ENCODE measurements around the gene ANAPC13.

The ANAPC13 gene

DNA sequence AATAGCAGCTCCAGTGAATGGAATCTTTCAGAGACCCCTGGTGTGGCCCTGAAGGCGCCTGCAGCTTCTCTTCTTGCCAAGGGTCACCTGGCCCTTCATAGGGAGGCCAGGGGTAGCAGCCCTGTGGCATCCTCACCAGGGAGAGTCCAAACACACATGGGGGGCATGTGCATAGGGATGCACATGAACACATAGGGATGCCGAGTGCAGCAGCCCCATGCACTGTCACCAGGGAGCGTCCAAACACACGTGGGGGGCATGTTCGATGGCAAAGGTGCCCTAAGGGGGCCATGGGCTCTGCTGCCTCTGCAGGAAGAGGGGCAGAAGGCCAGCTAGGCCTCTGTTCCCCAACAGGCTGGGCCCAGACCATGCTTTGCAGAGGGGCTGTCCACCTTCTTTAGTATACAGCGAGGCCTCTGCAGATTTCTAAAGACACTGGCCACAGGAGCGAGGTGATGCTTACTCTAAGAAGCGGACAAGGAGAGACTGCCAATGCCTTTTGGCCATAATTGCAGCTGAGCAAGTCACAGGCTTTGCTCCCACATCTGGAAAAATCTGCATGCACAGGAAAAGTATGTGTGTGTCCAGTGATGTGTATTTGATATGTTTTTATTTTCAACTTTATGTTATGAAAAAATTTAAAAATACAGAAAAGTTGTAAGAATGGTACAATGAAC, 21.0 kb downstream of the ANAPC13 start:
- ChIA-PET CTCF (no interaction called here), POLR2A (no interaction called here)
- no peak for DNase-seq (ENCODE audit: extremely low spot score)

DNA sequence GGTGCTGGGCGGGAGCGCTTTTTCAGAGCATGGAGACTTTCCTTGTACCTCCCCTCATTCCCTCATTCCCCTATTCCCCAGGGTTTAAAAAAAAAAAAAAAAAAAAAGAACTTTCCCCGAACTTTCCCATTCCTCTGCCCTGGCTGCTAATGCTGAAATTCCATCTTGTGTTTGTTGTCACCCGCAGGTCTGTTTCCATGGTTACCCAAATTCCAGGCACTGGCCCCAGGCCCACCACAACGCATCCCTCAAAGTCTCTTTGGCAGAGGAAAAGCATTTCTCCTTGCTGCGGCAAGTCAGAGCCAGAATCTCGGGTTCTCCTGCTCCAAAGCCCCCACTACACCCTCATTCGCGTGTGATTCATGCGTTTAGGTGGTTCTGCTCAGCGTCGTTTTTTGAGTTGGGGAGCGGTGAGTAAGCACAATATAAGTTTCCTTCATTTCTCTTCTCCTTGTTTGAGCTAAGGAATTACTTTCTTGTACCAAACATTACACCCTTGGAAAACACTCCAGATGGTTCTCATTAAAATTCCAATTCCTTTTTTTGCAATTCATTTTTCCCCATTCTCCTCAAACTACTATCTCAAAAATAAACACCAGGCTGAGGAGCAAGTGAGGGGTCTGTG, 21.6 kb downstream of the ANAPC13 start:
- TF ChIP-seq L3MBTL2 (conservative IDR thresholded peaks at IDR 0.05) (no peak), SUZ12 (IDR thresholded peaks at IDR 0.05) (no peak), FOXM1 (IDR thresholded peaks at IDR 0.05; ENCODE audit: borderline replicate concordance) (no peak), TARDBP (IDR thresholded peaks at IDR 0.05) (no peak), CTBP1 (IDR thresholded peaks at IDR 0.05; ENCODE audit: borderline replicate concordance) (no peak), FOXA1 (IDR thresholded peaks at IDR 0.05) (no peak), BHLHE40 (IDR thresholded peaks at IDR 0.05; ENCODE audit: borderline replicate concordance) (no peak), SP1 (IDR thresholded peaks at IDR 0.05) (no peak), FOXK2 (IDR thresholded peaks at IDR 0.05) (no peak), ARNT (IDR thresholded peaks at IDR 0.05) (no peak), HDGF (IDR thresholded peaks at IDR 0.05; ENCODE audit: borderline replicate concordance) (no peak), LEF1 (IDR thresholded peaks at IDR 0.05; ENCODE audit: borderline replicate concordance) (no peak), ELF4 (IDR thresholded peaks at IDR 0.05) (no peak)
- TF ChIP-seq, protein P1, sequence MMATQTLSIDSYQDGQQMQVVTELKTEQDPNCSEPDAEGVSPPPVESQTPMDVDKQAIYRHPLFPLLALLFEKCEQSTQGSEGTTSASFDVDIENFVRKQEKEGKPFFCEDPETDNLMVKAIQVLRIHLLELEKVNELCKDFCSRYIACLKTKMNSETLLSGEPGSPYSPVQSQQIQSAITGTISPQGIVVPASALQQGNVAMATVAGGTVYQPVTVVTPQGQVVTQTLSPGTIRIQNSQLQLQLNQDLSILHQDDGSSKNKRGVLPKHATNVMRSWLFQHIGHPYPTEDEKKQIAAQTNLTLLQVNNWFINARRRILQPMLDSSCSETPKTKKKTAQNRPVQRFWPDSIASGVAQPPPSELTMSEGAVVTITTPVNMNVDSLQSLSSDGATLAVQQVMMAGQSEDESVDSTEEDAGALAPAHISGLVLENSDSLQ (IDR thresholded peaks at IDR 0.05): no peak
- no peak for DNase-seq (ENCODE audit: extremely low spot score)
- ChIA-PET CTCF (no interaction called here), POLR2A (no interaction called here)

More for the DNA sequence above, 21.0 kb downstream of the ANAPC13 start:
- TF ChIP-seq ZNF384 (IDR thresholded peaks at IDR 0.05) (no peak), ELF4 (IDR thresholded peaks at IDR 0.05) (no peak), FOXA1 (IDR thresholded peaks at IDR 0.05) (no peak), TARDBP (IDR thresholded peaks at IDR 0.05) (no peak), ARNT (IDR thresholded peaks at IDR 0.05) (no peak), BHLHE40 (IDR thresholded peaks at IDR 0.05; ENCODE audit: borderline replicate concordance) (no peak), SUZ12 (IDR thresholded peaks at IDR 0.05) (no peak), SP1 (IDR thresholded peaks at IDR 0.05) (no peak), NFRKB (IDR thresholded peaks at IDR 0.05) (no peak), HDGF (IDR thresholded peaks at IDR 0.05; ENCODE audit: borderline replicate concordance) (no peak), L3MBTL2 (conservative IDR thresholded peaks at IDR 0.05) (no peak)
- TF ChIP-seq, protein P1 (IDR thresholded peaks at IDR 0.05): no peak

DNA sequence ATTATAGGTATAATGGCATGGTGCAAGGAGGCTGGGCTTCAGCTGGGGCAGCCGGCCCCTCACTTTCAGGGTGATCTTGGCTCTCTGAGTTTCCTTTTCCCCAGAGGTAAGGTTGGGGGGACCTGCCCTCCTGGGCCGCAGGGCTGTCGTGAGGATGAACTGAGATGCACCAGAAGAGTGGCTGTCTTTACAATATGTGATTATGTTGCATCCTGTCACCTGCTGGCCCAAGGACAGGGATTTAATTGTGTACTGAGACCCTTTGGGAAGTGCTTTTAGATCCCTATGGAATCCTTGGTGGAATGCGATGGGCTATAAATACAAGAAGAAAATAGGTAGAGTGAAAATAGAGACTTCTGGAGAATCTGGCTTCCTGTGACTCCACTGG, 22.1 kb downstream of the ANAPC13 start:
- TF ChIP-seq ZNF384 (IDR thresholded peaks at IDR 0.05): no peak
- no peak for TF ChIP-seq SP1 (IDR thresholded peaks at IDR 0.05)
- TF ChIP-seq, protein P1 (IDR thresholded peaks at IDR 0.05): no peak
- TF ChIP-seq FOXM1 (IDR thresholded peaks at IDR 0.05; ENCODE audit: borderline replicate concordance): no peak
- TF ChIP-seq CTBP1 (IDR thresholded peaks at IDR 0.05; ENCODE audit: borderline replicate concordance): no peak
- no peak for TF ChIP-seq TARDBP (IDR thresholded peaks at IDR 0.05)
- TF ChIP-seq LEF1 (IDR thresholded peaks at IDR 0.05; ENCODE audit: borderline replicate concordance): no peak
- no peak for TF ChIP-seq FOXA1 (IDR thresholded peaks at IDR 0.05)
- DNase-seq (ENCODE audit: extremely low spot score): no peak
- ChIA-PET POLR2A (no interaction called here), CTCF (no interaction called here)

DNA sequence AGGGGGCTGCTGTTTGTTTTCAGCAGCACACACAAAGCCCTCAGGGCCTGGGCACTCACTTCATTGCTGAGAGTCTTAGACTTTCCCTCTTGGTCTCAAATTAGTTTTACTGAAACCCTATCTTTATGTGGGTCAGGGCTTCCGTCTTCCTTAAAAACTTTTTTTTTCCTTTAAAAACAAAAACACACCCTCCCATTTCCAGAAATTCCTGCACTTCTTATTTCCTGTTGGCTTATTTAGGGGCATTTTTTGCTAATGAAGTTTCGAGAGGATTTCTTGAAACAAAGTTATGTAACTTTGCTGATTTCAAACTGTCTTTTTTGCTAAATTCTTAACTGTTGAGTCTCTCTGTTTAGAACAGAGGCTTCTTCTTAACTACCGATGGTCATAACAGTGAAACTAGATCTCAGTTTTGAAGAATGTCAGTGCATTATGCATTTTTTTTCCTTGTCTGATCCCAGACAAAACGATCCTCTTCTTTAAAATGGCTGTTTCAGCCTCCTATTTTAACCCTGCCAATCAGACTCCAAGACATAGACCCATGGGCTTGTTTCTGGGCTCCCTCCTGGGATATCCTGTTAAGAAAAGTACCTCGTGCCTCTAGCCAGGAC, 23.3 kb downstream of the ANAPC13 start:
- ChIA-PET POLR2A (no interaction called here), CTCF (no interaction called here)
- no peak for TF ChIP-seq CTBP1 (IDR thresholded peaks at IDR 0.05; ENCODE audit: borderline replicate concordance)
- TF ChIP-seq ELF4 (IDR thresholded peaks at IDR 0.05): no peak
- TF ChIP-seq ARNT (IDR thresholded peaks at IDR 0.05): no peak
- TF ChIP-seq TARDBP (IDR thresholded peaks at IDR 0.05): no peak
- no peak for TF ChIP-seq LEF1 (IDR thresholded peaks at IDR 0.05; ENCODE audit: borderline replicate concordance)
- no peak for TF ChIP-seq FOXK2 (IDR thresholded peaks at IDR 0.05)
- TF ChIP-seq L3MBTL2 (conservative IDR thresholded peaks at IDR 0.05): no peak
- TF ChIP-seq HDGF (IDR thresholded peaks at IDR 0.05; ENCODE audit: borderline replicate concordance): no peak
- TF ChIP-seq ZNF384 (IDR thresholded peaks at IDR 0.05): no peak
- no peak for TF ChIP-seq SP1 (IDR thresholded peaks at IDR 0.05)
- TF ChIP-seq FOXA1 (IDR thresholded peaks at IDR 0.05): no peak
- DNase-seq (ENCODE audit: extremely low spot score): no peak

DNA sequence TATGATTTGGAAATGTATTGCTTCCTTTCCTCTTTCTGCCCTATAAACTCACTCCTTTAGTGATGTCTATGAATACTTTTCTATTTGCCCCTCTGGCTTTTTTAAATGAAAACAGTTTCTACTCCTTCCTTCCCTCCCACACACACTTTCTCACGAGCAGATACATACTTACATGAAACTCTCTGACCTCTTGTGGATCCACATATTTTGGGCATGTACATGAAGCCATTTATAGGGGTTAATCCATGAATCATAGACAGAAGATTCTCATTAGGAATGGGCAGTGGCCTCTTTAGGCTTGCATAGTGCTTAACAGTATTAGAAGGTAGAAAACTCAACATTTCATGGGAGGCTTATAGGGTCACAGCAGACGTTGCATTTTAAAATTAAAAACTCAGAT, 24.8 kb downstream of the ANAPC13 start:
- ChIA-PET CTCF (no interaction called here), POLR2A (no interaction called here)
- no peak for DNase-seq (ENCODE audit: extremely low spot score)
- no peak for TF ChIP-seq SUZ12 (IDR thresholded peaks at IDR 0.05)
- no peak for TF ChIP-seq TARDBP (IDR thresholded peaks at IDR 0.05)
- no peak for TF ChIP-seq ZNF384 (IDR thresholded peaks at IDR 0.05)
- no peak for TF ChIP-seq SP1 (IDR thresholded peaks at IDR 0.05)
- TF ChIP-seq NFRKB (IDR thresholded peaks at IDR 0.05): no peak
- TF ChIP-seq HDGF (IDR thresholded peaks at IDR 0.05; ENCODE audit: borderline replicate concordance): no peak
- no peak for TF ChIP-seq LEF1 (IDR thresholded peaks at IDR 0.05; ENCODE audit: borderline replicate concordance)

DNA sequence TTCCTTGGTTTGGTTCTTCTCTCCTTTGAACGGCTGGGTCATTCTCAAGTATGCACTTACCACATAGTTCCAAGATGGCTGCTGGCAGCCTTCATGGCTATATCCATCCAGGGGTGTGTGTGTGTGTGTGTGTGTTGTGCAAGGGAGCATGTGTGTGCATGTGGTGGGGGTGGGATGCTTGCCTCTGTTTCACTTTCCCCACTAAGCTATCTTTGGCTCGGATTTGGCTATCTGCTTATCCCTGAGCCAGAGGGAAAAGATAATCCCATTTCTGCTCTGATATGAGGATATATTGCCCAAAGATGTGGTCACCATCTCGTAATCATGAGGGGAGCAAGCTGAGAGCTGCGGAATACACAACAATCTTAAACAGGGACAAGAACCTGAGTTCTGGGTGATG, 26.2 kb downstream of the ANAPC13 start:
- ChIA-PET CTCF (interaction anchor here (0.6 kb wide), 2 partner anchors 21 to 81 kb away, joined by 3 read pairs; no protein-coding TSS in a partner anchor), POLR2A (no interaction called here)
- TF ChIP-seq NFRKB (IDR thresholded peaks at IDR 0.05) (no peak), FOXK2 (IDR thresholded peaks at IDR 0.05) (no peak), ELF4 (IDR thresholded peaks at IDR 0.05) (no peak), CTBP1 (IDR thresholded peaks at IDR 0.05; ENCODE audit: borderline replicate concordance) (no peak), FOXA1 (IDR thresholded peaks at IDR 0.05) (no peak), BHLHE40 (IDR thresholded peaks at IDR 0.05; ENCODE audit: borderline replicate concordance) (no peak), L3MBTL2 (conservative IDR thresholded peaks at IDR 0.05) (no peak), SP1 (IDR thresholded peaks at IDR 0.05) (no peak), LEF1 (IDR thresholded peaks at IDR 0.05; ENCODE audit: borderline replicate concordance) (no peak), FOXM1 (IDR thresholded peaks at IDR 0.05; ENCODE audit: borderline replicate concordance) (no peak), HDGF (IDR thresholded peaks at IDR 0.05; ENCODE audit: borderline replicate concordance) (no peak), ZNF384 (IDR thresholded peaks at IDR 0.05) (no peak), SUZ12 (IDR thresholded peaks at IDR 0.05) (no peak), ARNT (IDR thresholded peaks at IDR 0.05) (no peak)
- TF ChIP-seq, protein P1 (IDR thresholded peaks at IDR 0.05): no peak
- DNase-seq (ENCODE audit: extremely low spot score): no peak
